Bronchial epithelial cell (primary cell): ENCODE results near the gene NOTCH3. TPM values are rescaled to one million over a fixed set of nuclear protein-coding genes. Genes with fewer than 3 reads are reported as not detected.
A peak's percentile ranks its signal among the peaks of the same experiment; 100 is the strongest.

Experiments used
- DNase-seq: peaks from one replicate; pipeline ENCODE4 v3.0.0-alpha.2; 2010; ENCODE audit warnings: low read depth
- FAIRE-seq: peaks from 2 replicates; lab custom pipeline; 2011; peaks lifted over from hg19 to GRCh38; lab: Jason Lieb, UNC
- H3K27me3 ChIP-seq: 2 replicates; pipeline ENCODE4 v1.5.1; 2011; ENCODE audit warnings: low read length; ENCODE audit not compliant: control insufficient read depth, insufficient read depth
- H3K36me3 ChIP-seq: 2 replicates; pipeline ENCODE4 v1.5.1; 2011; ENCODE audit warnings: low read length; ENCODE audit not compliant: control insufficient read depth, insufficient read depth
- H3K4me3 ChIP-seq: 2 replicates; pipeline ENCODE4 v1.5.1; 2011; ENCODE audit warnings: mild to moderate bottlenecking, low read depth, low read length, control low read depth
- CTCF ChIP-seq: IDR thresholded peaks from 2 replicates; pipeline ENCODE4 v1.5.1; 2011; ENCODE audit warnings: mild to moderate bottlenecking, moderate library complexity, low read length, control low read depth, inconsistent platforms; ENCODE audit not compliant: insufficient read depth, severe bottlenecking
- total RNA-seq: library from RNA; depleted of rRNA; stranded (reverse); fragments of >200 nt; gene quantifications from 2 replicates; pipeline ENCODE4 v1.2.1, GENCODE V29; 2014

NOTCH3 gene
- total RNA-seq, 1 donor from 2014 or later, result 53.2 TPM

GRCh38 chr19:15180451-15181390 is 20.1 kb downstream of the NOTCH3 start:
- peaks cover 50% of the 10 kb centered on the region for H3K36me3 ChIP-seq
- FAIRE-seq (no peak), DNase-seq (no peak)
- H3K27me3 ChIP-seq, result no peaks in the 10 kb centered on the region
- no peak overlapping the region for H3K4me3 ChIP-seq
- no peak for TF ChIP-seq CTCF

DNA sequence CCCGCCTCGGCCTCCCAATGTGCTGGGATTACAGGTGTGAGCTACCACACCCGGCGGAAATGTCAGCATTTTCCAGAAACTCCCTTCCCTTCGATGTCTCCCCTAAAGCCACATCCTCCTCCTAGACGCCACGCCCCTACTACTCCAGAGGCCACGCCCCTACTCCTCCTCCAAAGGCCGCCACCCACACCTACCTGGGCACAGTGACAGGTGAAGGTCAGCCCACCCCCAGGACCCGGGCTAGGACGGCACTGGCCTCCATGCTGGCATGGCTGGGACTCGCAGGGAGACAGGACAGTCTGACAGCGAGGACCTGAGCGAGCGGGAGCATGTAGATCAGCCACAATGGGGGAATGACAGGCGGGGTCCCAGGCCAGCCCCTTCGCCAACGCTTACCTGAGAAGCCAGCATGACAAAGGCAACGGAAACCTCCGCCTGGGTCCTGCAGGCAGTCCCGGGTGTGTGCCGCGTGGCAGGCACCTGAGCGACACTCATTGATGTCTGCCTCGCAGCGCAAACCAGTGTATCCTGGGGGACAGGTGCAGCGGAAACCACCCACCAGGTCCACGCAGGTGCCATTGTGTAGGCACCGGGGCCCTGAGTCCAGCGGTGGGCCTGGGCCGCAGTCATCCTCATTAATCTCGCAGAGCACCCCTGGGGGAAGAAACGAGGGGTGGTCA is 22.0 kb downstream of the NOTCH3 start:
- no peak for DNase-seq
- FAIRE-seq, result no peak
- no peak for TF ChIP-seq CTCF
- H3K36me3 ChIP-seq, result peaks cover 45% of the 10 kb centered on the region
- H3K27me3 ChIP-seq, result no peaks in the 10 kb centered on the region
- no peak overlapping the region for H3K4me3 ChIP-seq

DNA sequence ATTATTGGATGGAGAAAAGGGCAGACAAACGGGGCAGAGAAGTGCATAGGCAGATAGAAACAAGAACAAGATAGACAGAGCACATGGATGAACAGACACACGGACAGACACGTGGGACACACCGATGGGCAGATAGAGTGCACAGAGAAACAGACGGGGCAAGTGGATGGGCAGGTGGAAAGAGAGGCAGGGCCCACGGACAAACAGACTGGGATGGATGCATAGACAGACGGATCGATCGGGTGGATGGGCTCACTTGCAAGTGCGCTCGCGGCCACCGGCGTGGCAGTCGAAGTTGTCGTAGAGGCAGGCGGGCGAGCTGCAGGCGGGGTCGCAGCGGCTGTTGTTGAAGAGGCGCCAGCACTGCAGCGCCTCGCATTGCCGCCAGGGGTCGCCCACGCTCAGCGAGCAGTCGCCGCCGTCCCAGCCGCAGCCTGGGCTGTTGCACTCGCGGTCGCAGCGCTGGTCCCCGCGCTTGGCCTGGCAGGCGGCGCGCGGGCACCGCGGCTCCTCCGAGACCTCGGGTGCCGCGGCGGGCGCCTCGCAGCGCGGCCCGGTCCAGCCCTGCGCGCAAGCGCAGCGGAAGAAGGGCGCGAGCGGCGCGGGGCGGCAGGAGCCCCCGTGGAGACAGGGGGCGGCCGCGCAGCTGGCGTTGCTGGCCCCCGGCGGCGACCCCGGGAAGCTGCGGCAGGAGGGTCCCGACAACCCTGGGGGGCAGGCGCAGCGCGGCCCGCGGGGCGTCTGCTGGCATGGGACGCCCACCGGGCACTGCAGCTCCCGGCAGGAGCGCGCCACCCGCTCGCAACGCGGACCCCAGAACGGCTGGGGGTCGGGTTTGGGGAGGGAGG is 23.3 kb downstream of the NOTCH3 start:
- peak; percentile 88 for TF ChIP-seq CTCF
- DNase-seq, result peak; percentile 45
- no peaks in the 10 kb centered on the region for H3K27me3 ChIP-seq
- no peak overlapping the region for H3K4me3 ChIP-seq
- H3K36me3 ChIP-seq, result peaks cover 43% of the 10 kb centered on the region
- no peak for FAIRE-seq

DNA sequence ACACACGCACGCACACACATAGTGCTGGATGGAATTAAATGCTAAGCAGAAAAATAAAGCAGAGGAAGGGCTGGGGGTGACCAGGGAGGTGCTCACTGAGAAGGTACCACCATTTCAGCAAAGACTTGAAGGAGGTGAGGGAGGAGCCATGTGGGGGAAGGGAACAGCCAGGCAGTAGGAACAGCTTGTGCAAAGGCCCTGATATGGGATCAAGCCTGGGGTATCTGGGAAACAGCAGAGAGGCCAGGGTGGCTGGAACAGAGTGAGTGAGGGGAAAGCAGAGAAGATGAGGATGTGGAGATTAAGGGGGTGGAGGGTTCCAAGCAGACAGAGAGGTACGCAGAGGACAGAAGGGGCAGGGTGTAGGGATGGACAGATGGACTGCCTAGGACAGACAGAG is 25.2 kb downstream of the NOTCH3 start:
- FAIRE-seq, result no peak
- Histone ChIP-seq H3K36me3 (peaks cover 40% of the 10 kb centered on the region), H3K27me3 (no peaks in the 10 kb centered on the region), H3K4me3 (no peak overlapping the region)
- TF ChIP-seq CTCF, result no peak
- DNase-seq, result no peak

GRCh38 chr19:15173746-15174404 is 26.9 kb downstream of the NOTCH3 start:
- DNase-seq, result no peak
- TF ChIP-seq CTCF, result no peak
- H3K27me3 ChIP-seq, result no peaks in the 10 kb centered on the region
- H3K4me3 ChIP-seq, result no peak overlapping the region
- H3K36me3 ChIP-seq, result peaks cover 39% of the 10 kb centered on the region
- no peak for FAIRE-seq
